ENCODE results near the gene FGD4.

DNA sequence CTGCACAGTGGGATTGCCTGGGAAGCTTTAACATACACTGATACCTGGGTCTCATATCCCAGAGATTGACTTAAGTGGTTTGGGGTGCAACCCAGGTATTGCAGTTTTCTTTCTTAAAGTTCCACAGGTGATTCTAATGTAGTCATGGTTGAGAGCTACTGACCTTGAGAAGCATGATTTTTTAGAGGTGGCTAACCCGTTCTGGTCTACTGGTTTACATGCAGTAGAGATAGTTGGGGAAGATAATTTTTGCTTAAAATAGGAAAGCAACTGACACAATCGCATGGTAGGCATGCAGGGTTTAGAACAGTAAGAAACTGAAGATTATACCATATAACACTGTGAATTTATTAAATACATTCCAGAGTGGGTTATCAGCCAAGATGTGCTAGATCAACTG is 145.5 kb downstream of the FGD4 start:
- TF ChIP-seq ELF4 (IDR thresholded peaks at IDR 0.05) (no peak), SP1 (IDR thresholded peaks at IDR 0.05) (no peak), SUZ12 (IDR thresholded peaks at IDR 0.05) (no peak), FOXM1 (IDR thresholded peaks at IDR 0.05; ENCODE audit: borderline replicate concordance) (no peak), FOXK2 (IDR thresholded peaks at IDR 0.05) (no peak)

Data from HEK293T (cell line).